SK-N-SH treated with all-trans-retinoic acid at 6 μM for 48 hours (cell line): ENCODE measurements around the gene FKBP2.

Experiments
- ATAC-seq: fragments of 200-7000 bp; cut with Tn5 transposase; 3 replicates; pipeline ENCODE4 v1.9.1; 2020; ENCODE audit warnings: mild to moderate bottlenecking, moderate library complexity
- ARNTL ChIP-seq: fragments of 450-650 bp; formaldehyde crosslinking; IDR thresholded peaks from 2 replicates; pipeline ENCODE4 v1.5.0; 2020; ENCODE audit warnings: low read depth, mild to moderate bottlenecking, moderate library complexity, borderline replicate concordance
- BACH2 ChIP-seq: fragments of 250-450 bp; sonication (Bioruptor Pico); IDR thresholded peaks from 2 replicates; pipeline ENCODE4 v1.9.0; 2021; ENCODE audit warnings: mild to moderate bottlenecking, borderline replicate concordance
- CSDC2 ChIP-seq: fragments of 250-450 bp; sonication (Bioruptor Pico); IDR thresholded peaks from 2 replicates; pipeline ENCODE4 v1.5.0; 2020; ENCODE audit warnings: mild to moderate bottlenecking, moderate library complexity
- ESRRG ChIP-seq: fragments of 250-450 bp; sonication (Bioruptor Pico); IDR thresholded peaks from 2 replicates; pipeline ENCODE4 v1.6.1; 2021; ENCODE audit warnings: mild to moderate bottlenecking
- GLIS3 ChIP-seq: fragments of 250-450 bp; sonication (Bioruptor Pico); IDR thresholded peaks from 2 replicates; pipeline ENCODE4 v1.5.0; 2020; ENCODE audit warnings: mild to moderate bottlenecking, moderate library complexity
- ISL1 ChIP-seq: fragments of 250-450 bp; sonication (Bioruptor Pico); IDR thresholded peaks from 2 replicates; pipeline ENCODE4 v2.1.2; 2022; ENCODE audit warnings: mild to moderate bottlenecking, moderate library complexity
- OSR1 ChIP-seq: fragments of 250-450 bp; sonication (Bioruptor Pico); IDR thresholded peaks from 2 replicates; pipeline ENCODE4 v1.8.0; 2022; ENCODE audit warnings: moderate library complexity, mild to moderate bottlenecking, inconsistent platforms
- PATZ1 ChIP-seq: fragments of 250-450 bp; sonication (Bioruptor Pico); IDR thresholded peaks from 2 replicates; pipeline ENCODE4 v1.8.0; 2020; ENCODE audit warnings: mild to moderate bottlenecking, moderate library complexity, borderline replicate concordance
- PPARA ChIP-seq: fragments of 250-450 bp; sonication (Bioruptor Pico); IDR thresholded peaks from 2 replicates; pipeline ENCODE4 v1.5.0; 2020; ENCODE audit warnings: mild to moderate bottlenecking, borderline replicate concordance
- RARB ChIP-seq: fragments of 250-450 bp; sonication (Bioruptor Pico); IDR thresholded peaks from 2 replicates; pipeline ENCODE4 v1.8.0; 2021; ENCODE audit warnings: mild to moderate bottlenecking, moderate library complexity
- SNAI2 ChIP-seq: fragments of 250-450 bp; sonication (Bioruptor Pico); IDR thresholded peaks from 2 replicates; pipeline ENCODE4 v1.5.0; 2020; ENCODE audit warnings: mild to moderate bottlenecking, moderate library complexity
- TCF4 ChIP-seq: fragments of 250-450 bp; sonication (Bioruptor Pico); IDR thresholded peaks from 2 replicates; pipeline ENCODE4 v1.8.0; 2021; ENCODE audit warnings: mild to moderate bottlenecking, moderate library complexity, borderline replicate concordance
- TOX ChIP-seq: fragments of 250-450 bp; sonication (Bioruptor Pico); IDR thresholded peaks from 2 replicates; pipeline ENCODE4 v1.8.0; 2021; ENCODE audit warnings: mild to moderate bottlenecking, moderate library complexity, borderline replicate concordance
- TSHZ2 ChIP-seq: fragments of 250-450 bp; sonication (Bioruptor Pico); IDR thresholded peaks from 2 replicates; pipeline ENCODE4 v1.5.0; 2020; ENCODE audit warnings: mild to moderate bottlenecking, moderate library complexity
- ZC3H10 ChIP-seq: fragments of 250-450 bp; sonication (Bioruptor Pico); IDR thresholded peaks from 2 replicates; pipeline ENCODE4 v1.5.1; 2021; ENCODE audit warnings: mild to moderate bottlenecking, moderate library complexity
- ZFP3 ChIP-seq: fragments of 250-450 bp; sonication (Bioruptor Pico); IDR thresholded peaks from 2 replicates; pipeline ENCODE4 v1.5.0; 2020; ENCODE audit warnings: mild to moderate bottlenecking, moderate library complexity
- ZFP30 ChIP-seq: fragments of 450-650 bp; formaldehyde crosslinking; IDR thresholded peaks from 2 replicates; pipeline ENCODE4 v1.5.0; 2022; ENCODE audit warnings: mild to moderate bottlenecking, moderate library complexity
- ZNF565 ChIP-seq: fragments of 450-650 bp; formaldehyde crosslinking; conservative IDR thresholded peaks from 2 replicates; pipeline ENCODE4 v1.5.0; 2020; ENCODE audit warnings: low read depth, mild to moderate bottlenecking, moderate library complexity
- ZNF70 ChIP-seq: fragments of 450-650 bp; formaldehyde crosslinking; IDR thresholded peaks from 2 replicates; pipeline ENCODE4 v1.5.0; 2020; ENCODE audit warnings: mild to moderate bottlenecking, moderate library complexity
- ZNF8 ChIP-seq: fragments of 450-650 bp; formaldehyde crosslinking; IDR thresholded peaks from 2 replicates; pipeline ENCODE4 v1.5.0; 2020; ENCODE audit warnings: mild to moderate bottlenecking, moderate library complexity
- TF ChIP-seq, protein P1 (sequence below): fragments of 250-450 bp; sonication (Bioruptor Pico); IDR thresholded peaks from 2 replicates; pipeline ENCODE4 v1.5.1; 2020; ENCODE audit warnings: low read depth, mild to moderate bottlenecking, moderate library complexity
- TF ChIP-seq, protein P2 (sequence below): fragments of 250-450 bp; sonication (Bioruptor Pico); IDR thresholded peaks from 2 replicates; pipeline ENCODE4 v1.8.0; 2021; ENCODE audit warnings: low read depth, mild to moderate bottlenecking, moderate library complexity, borderline replicate concordance
- TF ChIP-seq, protein P3 (sequence below): fragments of 250-450 bp; sonication (Bioruptor Pico); IDR thresholded peaks from 2 replicates; pipeline ENCODE4 v1.5.1; 2021; ENCODE audit warnings: mild to moderate bottlenecking, moderate library complexity

Gene FKBP2

GRCh38 chr11:64260147-64260708 is 19.3 kb downstream of the FKBP2 start:
- ATAC-seq = no peak
- no peak for TF ChIP-seq ZNF8 (CRISPR knock-in tag)
- no peak for TF ChIP-seq PPARA
- TF ChIP-seq ZC3H10 (CRISPR knock-in tag) = no peak
- TF ChIP-seq, protein P1, sequence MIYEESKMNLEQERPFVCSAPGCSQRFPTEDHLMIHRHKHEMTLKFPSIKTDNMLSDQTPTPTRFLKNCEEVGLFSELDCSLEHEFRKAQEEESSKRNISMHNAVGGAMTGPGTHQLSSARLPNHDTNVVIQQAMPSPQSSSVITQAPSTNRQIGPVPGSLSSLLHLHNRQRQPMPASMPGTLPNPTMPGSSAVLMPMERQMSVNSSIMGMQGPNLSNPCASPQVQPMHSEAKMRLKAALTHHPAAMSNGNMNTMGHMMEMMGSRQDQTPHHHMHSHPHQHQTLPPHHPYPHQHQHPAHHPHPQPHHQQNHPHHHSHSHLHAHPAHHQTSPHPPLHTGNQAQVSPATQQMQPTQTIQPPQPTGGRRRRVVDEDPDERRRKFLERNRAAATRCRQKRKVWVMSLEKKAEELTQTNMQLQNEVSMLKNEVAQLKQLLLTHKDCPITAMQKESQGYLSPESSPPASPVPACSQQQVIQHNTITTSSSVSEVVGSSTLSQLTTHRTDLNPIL (CRISPR knock-in tag) = no peak
- no peak for TF ChIP-seq TCF4 (CRISPR knock-in tag)
- TF ChIP-seq ZNF565 (CRISPR knock-in tag) = no peak
- TF ChIP-seq CSDC2 (CRISPR knock-in tag) = no peak
- TF ChIP-seq BACH2 = no peak
- no peak for TF ChIP-seq PATZ1
- no peak for TF ChIP-seq SNAI2 (CRISPR knock-in tag)
- no peak for TF ChIP-seq ZNF70 (CRISPR knock-in tag)
- TF ChIP-seq, protein P2, sequence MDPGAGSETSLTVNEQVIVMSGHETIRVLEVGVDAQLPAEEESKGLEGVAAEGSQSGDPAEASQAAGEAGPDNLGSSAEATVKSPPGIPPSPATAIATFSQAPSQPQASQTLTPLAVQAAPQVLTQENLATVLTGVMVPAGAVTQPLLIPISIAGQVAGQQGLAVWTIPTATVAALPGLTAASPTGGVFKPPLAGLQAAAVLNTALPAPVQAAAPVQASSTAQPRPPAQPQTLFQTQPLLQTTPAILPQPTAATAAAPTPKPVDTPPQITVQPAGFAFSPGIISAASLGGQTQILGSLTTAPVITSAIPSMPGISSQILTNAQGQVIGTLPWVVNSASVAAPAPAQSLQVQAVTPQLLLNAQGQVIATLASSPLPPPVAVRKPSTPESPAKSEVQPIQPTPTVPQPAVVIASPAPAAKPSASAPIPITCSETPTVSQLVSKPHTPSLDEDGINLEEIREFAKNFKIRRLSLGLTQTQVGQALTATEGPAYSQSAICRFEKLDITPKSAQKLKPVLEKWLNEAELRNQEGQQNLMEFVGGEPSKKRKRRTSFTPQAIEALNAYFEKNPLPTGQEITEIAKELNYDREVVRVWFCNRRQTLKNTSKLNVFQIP (CRISPR knock-in tag) = no peak
- TF ChIP-seq TSHZ2 (CRISPR knock-in tag) = no peak
- no peak for TF ChIP-seq RARB (CRISPR knock-in tag)
- TF ChIP-seq ISL1 (CRISPR knock-in tag) = no peak
- no peak for TF ChIP-seq OSR1
- TF ChIP-seq GLIS3 (CRISPR knock-in tag) = no peak
- no peak for TF ChIP-seq ARNTL (CRISPR knock-in tag)
- TF ChIP-seq, all 23 proteins: peak for 0

DNA sequence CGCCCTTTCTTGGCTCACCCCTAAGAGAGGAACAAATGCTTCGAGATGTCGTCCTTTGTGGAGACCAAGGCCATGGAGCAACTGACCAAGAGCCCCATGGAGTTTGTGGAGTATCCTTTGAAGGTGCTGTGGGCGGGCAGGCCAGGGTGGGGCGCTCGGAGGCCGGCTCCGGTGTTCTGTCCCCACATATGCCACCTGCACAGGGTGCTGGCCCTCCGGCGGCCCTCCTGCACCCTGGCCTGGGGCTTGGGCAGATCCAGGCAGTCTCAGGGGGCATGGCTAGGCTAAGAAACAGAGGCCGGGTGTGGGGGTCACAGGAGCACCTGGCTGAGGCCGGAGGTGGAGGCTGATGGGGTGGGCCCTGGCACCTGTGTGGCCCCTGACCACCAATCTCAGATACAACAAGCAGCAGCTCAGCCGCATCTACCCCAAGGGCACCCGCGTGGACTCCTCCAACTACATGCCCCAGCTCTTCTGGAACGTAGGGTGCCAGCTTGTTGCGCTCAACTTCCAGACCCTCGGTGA is 20.7 kb downstream of the FKBP2 start:
- TF ChIP-seq ARNTL (CRISPR knock-in tag) (no peak), ZC3H10 (CRISPR knock-in tag) (no peak), ZFP3 (no peak), RARB (CRISPR knock-in tag) (no peak), ESRRG (CRISPR knock-in tag) (no peak), TOX (CRISPR knock-in tag) (no peak), ZFP30 (CRISPR knock-in tag) (no peak), SNAI2 (CRISPR knock-in tag) (no peak), GLIS3 (CRISPR knock-in tag) (no peak), TCF4 (CRISPR knock-in tag) (no peak), ZNF565 (CRISPR knock-in tag) (no peak), BACH2 (no peak), PPARA (no peak), PATZ1 (no peak)
- TF ChIP-seq, protein P2 (CRISPR knock-in tag) = no peak
- TF ChIP-seq, protein P3, sequence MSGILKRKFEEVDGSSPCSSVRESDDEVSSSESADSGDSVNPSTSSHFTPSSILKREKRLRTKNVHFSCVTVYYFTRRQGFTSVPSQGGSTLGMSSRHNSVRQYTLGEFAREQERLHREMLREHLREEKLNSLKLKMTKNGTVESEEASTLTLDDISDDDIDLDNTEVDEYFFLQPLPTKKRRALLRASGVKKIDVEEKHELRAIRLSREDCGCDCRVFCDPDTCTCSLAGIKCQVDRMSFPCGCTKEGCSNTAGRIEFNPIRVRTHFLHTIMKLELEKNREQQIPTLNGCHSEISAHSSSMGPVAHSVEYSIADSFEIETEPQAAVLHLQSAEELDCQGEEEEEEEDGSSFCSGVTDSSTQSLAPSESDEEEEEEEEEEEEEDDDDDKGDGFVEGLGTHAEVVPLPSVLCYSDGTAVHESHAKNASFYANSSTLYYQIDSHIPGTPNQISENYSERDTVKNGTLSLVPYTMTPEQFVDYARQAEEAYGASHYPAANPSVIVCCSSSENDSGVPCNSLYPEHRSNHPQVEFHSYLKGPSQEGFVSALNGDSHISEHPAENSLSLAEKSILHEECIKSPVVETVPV (CRISPR knock-in tag) = no peak
- no peak for ATAC-seq
